ENCODE results near the gene SMCO4.
"Not testable (repeated sequence)": the region's sequence is repeated elsewhere in the genome, so short reads cannot be mapped to it uniquely, and the experiment has no call there.

Gene SMCO4

DNA sequence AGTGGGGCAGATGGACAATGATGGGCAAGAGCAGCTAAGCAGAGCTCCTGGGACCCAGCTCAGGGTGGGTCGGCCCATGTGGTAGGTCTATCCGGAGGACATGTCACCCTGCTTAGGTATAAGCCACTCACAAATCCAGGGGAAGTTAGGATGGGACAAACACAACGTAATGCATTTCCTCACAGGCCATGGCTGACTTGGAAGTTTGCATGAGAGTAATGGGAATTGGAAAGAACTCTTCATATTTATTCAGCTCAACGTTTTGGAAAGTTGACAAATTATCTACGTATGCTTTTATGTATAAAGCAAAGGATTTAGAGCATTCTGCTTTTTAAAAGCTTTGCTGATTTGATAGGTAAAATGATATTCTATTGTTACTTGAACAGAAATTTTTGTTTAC is 74.9 kb downstream of the SMCO4 start:
- no peak for DNase-seq (ENCODE audit: extremely low read depth, low read depth)
- no peak overlapping the region for H3K4me3 ChIP-seq (replicated peaks; ENCODE audit: low read depth, low read length)
- TF ChIP-seq CTCF (IDR thresholded peaks at IDR 0.05; ENCODE audit: low read depth, low read length, missing control alignments): no peak

DNA sequence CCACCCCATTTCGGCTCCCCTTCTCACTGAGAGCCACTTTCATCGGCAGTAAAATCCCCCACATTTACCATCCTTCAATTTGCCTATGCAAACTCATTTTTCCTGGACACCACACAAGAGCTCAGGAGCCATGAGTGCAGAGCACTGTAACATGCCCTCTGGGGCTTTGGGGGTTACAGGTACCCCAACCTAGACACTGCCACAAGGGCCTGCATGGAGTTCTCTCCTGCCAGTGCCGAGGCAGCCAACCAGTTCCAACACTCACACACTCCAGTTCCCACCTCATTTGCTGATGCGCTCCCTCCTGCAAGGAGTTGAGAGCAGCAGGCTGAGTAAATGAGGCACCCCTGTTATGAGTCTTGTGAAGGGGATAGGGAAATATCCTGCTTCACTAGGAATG is 76.1 kb downstream of the SMCO4 start:
- no peak for TF ChIP-seq CTCF (IDR thresholded peaks at IDR 0.05; ENCODE audit: low read depth, low read length, missing control alignments)
- H3K4me3 ChIP-seq (replicated peaks; ENCODE audit: low read depth, low read length): no peak overlapping the region
- DNase-seq (ENCODE audit: extremely low read depth, low read depth): no peak

- no peak overlapping the region for H3K4me3 ChIP-seq (replicated peaks; ENCODE audit: low read depth, low read length)
- no peak for DNase-seq (ENCODE audit: extremely low read depth, low read depth)
- TF ChIP-seq CTCF (IDR thresholded peaks at IDR 0.05; ENCODE audit: low read depth, low read length, missing control alignments): no peak
Observed at GRCh38 chr11:93464927-93465540, 78.2 kb downstream of the SMCO4 start.

- not testable (repeated sequence) for DNase-seq (ENCODE audit: extremely low read depth, low read depth); H3K4me3 ChIP-seq (replicated peaks; ENCODE audit: low read depth, low read length)
Observed at GRCh38 chr11:93463666-93464065, 79.5 kb downstream of the SMCO4 start.

DNA sequence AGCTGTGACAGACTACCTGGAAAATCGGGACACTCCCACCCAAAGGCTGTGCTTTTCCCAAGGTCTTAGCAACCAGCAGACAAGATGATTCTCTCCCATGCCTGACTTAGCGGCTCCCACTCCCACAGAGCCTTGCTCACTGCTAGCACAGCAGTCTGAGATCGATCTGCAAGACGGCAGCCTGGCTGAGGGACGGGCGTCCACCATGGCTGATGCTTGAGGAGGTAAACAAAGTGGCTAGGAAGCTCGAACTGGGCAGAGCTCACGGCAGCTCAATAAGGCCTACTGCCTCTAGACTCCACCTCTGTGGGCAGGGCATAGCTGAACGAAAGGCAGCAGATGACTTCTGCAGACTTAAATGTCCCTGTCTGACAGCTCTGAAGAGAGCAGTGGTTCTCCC is 84.9 kb downstream of the SMCO4 start:
- no peak for TF ChIP-seq CTCF (IDR thresholded peaks at IDR 0.05; ENCODE audit: low read depth, low read length, missing control alignments)
- DNase-seq (ENCODE audit: extremely low read depth, low read depth): no peak
- no peak overlapping the region for H3K4me3 ChIP-seq (replicated peaks; ENCODE audit: low read depth, low read length)

DNA sequence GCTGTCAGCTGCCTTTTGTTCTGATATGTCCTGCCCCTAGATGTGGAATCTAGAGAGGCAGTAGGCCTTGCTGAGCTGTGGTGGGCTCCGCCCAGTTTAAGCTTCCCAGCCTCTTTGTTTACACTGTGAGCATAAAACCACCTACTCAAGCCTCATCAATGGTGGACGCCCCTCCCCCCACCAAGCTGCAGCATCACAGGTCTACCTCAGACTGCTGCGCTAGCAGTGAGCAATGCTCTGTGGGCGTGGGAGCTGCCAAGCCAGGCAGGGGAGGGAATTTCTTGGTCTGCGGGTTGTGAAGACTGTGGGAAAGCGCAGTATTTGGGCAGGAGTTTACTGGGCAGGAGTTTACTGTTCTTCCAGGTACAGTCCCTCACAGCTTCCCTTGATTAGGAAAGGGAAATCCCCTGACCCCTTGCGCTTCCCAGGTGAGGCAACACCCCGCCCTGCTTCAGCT is 98.5 kb downstream of the SMCO4 start:
- no peak for TF ChIP-seq CTCF (IDR thresholded peaks at IDR 0.05; ENCODE audit: low read depth, low read length, missing control alignments)
- no peak for DNase-seq (ENCODE audit: extremely low read depth, low read depth)

DNA sequence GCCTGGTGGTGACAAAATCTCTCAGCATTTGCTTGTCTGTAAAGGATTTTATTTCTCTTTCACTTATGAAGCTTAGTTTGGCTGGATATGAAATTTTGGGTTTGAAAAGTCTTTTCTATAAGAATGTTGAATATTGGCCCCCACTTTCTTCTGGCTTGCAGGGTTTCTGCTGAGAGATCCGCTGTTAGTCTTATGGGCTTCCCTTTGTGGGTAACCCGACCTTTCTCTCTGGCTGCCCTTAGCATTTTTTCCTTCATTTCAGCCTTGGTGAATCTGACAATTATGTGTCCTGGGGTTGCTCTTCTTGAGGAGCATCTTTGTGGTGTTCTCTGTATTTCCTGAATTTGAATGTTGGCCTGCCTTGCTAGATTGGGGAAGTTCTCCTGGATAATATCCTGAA is 100.0 kb downstream of the SMCO4 start:
- DNase-seq (ENCODE audit: extremely low read depth, low read depth); H3K4me3 ChIP-seq (replicated peaks; ENCODE audit: low read depth, low read length): not testable (repeated sequence)

More for the DNA sequence above, 98.5 kb downstream of the SMCO4 start:
- H3K4me3 ChIP-seq (replicated peaks; ENCODE audit: low read depth, low read length): no peak overlapping the region

GRCh38 chr11:93432247-93432646 is 110.9 kb downstream of the SMCO4 start:
- TF ChIP-seq CTCF (IDR thresholded peaks at IDR 0.05; ENCODE audit: low read depth, low read length, missing control alignments): no peak
- DNase-seq (ENCODE audit: extremely low read depth, low read depth): no peak
- no peak overlapping the region for H3K4me3 ChIP-seq (replicated peaks; ENCODE audit: low read depth, low read length)
